ENCODE results near the gene SLC24A4.

The SLC24A4 gene

DNA sequence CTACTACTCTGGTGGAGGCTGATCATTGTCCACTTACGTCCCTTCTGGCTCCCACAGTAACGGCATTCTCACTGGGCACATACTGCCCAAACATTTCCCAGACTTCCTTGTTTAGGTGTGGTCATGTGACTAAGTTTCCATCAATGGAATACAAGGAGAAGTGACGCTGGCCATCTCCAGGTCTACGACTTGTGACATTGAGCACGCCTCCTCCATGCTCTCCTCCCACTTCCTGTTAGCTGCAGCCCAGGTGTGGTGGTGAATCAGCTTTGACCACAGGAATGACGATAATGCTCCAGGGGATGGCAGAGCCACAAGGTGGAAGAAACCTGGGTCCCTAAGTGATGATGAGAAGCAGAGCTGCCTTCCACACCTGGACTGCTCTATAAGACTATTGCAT, 6.0 kb upstream of the SLC24A4 start:
- DNase-seq (ENCODE audit: low spot score) = no peak

DNA sequence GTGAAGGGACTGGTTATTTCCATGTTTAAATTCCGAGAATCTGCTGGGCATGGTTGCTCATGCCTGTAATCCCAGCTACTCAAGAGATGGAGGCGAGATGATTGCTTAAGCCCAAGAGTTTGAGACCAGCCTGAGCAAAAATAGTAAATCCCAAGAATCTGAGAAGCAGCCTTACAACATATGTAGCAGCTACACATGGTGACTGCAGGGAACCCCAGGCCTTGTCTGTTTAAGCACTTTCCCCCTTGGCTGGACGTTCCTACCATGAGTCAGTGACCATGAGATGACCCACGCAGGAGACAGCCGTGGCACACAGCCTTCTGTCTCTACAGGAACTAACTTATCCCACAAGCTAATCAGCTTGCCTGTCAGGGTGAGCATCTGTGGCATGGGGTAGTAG, 5.5 kb upstream of the SLC24A4 start:
- no peak for DNase-seq (ENCODE audit: low spot score)

DNA sequence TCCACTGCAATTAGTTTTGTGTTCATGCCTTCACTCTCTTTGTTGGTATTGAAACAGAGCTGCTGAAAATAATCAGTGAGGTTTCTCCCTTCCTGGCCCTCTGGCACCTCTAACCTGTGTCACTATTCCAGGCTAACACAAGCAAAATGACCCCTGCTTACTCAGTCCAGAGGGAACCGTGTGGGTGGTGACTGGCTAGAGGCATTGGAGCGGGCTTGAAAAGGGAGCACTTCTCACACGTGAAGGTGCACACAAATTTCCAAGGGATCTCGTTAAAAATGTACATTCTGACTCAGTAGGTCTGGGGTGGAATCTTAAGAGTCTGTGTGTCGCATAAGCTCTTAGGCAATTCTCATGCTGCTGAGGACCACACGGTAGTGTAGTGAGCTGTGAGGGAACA, 1.3 kb upstream of the SLC24A4 start:
- DNase-seq (ENCODE audit: low spot score) = no peak

DNA sequence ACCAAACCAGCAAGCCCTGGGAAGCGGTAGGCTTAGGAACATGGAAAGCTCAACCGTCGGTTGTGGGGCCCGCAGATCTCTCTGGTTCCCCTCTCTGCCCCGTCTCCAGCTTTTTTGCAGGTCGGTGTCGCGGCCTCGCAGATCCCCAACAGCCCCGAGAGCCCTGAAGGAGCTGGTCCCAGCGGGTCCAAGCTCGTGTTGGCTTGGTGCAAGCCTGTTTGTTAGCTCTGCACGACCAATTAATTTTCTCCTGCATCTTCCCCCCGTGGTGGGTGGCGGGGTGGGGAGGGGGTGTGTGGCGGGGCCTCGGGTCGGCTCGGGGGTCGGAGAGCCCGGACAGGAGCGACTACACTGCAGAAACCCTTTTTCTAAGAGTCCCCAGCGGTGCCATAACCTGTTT, 449 bp upstream of the SLC24A4 start:
- DNase-seq (ENCODE audit: low spot score) = no peak

DNA sequence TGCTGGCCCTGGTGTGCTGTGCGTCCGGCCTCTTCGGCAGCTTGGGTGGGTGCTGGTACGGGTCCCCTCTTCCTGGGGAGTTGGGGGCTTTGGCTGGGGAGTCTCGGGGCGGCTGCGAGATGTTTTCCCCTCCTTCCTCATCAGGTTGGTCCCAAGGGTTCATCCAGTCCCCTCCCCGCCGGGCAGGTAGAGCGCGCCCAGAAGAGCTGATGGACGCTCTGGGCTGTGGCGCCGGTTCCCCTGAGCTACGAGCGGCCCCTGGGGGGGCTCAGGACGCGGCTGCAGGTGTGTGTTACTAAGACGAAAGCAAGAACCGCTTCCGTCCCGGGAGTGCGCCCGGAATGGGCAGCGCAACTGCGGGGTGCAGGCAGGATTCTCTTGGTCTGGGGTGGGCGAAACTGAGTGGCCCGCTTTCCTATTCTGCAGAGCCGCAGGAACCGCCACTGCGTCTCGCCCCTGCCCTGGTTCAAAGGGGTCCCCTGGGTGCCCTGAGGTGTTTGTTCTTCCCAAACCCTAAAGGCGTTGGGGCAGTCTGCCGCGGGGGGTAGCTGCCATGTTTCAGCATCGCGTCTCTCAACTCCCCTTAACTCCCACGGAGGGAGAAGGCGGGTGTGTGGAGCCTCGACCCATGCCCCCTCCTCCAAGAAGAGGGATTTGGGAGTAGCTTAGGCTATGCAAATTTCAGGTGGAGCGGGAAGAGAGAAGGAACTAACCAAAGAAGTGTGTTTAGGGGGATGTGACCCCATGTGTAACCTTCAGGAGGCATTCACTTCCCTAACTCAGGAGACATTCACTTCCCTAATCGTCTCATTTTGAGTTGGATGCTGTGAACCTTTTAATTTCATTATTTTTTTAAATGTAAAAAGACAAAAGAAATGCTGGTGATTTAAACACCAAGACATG, 1.2 kb downstream of the SLC24A4 start:
- DNase-seq (ENCODE audit: low spot score) = no peak

DNA sequence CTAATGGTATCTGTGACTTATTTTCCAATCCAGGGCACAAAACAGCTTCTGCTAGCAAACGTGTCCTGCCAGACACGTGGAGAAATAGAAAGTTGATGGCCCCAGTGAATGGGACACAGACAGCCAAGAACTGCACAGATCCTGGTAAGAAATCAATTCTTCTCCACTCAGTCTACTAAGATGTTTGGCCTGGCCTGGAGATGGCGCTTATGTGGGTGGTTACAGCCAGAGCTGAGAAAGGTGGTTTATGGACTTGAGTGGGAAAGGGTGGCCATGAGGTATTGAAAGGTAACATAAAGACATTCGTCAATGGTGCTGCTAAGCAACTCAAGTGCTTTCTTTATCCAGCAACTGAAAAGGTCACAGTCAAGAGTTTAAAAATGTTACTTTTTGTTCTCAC, 2.9 kb downstream of the SLC24A4 start:
- DNase-seq (ENCODE audit: low spot score) = no peak

DNA sequence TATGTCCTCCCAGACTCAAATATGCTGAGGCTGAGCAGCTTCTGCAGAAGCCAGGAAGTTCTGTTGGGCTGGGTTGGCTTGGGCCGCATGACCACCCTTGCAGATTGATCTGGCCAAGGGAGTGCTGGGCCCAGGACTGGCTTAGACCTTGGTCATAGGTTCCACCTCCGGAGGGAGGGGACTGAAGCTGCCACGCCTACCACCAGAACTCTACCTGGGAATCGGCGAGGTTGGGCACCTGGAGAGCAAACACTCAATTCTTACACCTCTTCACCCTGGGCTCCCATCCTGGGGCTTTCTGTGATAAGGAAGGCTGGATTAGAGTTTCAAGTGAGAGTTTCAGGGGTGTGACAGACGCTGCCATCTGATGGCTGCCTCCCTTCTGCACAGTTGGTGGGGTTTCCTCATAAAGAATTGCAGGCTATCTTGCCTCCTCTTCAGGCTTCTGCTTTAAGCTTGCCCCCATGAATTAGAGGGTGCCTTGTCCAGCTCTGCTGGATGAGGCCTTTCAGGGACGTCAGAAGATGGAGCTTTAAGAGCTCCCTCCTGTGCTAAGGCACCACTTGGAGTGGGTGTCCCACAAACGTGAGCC, 5.8 kb downstream of the SLC24A4 start:
- no peak for DNase-seq (ENCODE audit: low spot score)

DNA sequence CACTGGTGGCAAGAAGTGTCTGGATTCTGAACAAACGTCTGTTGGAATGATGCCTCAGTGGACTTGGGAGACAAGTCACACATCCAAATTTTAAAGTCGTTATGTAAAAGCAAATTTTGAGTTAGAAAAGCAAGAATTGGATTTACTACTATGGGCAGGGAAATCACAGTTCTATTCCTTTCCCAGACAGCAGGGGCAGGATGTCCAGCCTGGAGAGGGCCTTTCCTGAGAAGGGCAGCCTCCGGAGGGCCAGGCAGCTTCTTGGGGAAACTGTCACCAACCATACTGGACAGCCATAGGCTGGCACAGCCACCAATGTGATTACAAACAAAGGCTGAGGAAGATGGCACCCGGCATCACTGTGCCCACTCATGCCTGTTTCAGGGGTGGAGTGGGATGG, 11.1 kb downstream of the SLC24A4 start:
- DNase-seq (ENCODE audit: low spot score) = no peak

DNA sequence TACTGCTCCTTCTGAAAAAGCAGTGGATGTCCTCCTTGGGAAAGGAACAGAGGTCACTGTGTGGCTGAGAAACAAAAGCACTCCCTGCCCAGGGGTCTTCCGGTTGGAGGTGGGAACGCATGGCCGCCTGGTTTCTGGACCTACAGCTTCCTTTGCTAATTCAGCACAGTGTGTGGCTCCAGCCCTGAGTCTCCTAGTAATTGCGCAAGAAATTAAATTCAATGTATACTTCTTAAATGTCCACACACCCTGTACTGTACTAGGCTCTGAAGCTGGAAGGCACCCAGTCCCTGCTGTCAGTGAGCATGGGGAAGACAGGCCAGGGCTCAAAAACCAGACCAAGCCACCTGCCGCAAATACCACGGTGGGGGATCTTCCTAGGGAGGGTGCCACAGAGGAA, 13.4 kb downstream of the SLC24A4 start:
- DNase-seq (ENCODE audit: low spot score) = no peak

DNA sequence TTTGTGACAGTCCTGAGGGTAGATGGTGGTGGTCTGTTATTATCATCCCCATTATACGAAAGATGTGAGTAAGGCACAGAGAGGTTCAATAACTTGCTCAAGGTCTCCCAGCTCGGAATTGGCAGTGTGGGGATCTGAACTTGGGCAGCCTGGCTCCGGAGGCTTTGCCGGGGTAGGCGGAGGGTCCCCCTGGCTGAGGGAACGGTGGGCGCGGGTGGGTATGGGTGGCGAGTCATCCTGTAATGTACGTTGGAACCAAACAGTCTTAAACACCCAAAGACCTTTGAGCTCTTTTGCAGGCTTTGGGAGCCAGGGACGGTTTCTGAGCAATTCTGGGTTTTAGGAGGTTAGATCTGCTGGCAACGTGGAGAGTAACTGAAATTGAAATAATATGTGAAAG, 16.5 kb downstream of the SLC24A4 start:
- no peak for DNase-seq (ENCODE audit: low spot score)

DNA sequence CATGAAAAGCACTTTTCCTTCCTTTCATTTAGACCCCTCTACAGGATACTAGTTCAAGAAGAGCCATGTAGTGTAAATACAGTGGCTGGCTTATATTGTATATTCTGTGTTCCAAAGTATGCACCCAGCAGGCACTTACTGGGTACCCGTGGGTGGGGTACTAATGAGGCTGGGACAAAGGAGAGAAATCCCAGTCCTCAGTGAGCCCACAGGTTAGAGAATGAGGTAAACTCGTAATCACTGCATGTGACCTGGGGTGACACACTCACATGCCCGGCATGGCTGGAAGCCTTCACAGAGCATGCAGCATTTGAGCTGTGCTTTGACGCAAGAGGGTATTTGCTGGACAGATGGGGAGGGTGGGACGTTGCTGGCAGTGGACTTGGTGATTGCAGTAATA, 17.1 kb downstream of the SLC24A4 start:
- DNase-seq (ENCODE audit: low spot score) = no peak

DNA sequence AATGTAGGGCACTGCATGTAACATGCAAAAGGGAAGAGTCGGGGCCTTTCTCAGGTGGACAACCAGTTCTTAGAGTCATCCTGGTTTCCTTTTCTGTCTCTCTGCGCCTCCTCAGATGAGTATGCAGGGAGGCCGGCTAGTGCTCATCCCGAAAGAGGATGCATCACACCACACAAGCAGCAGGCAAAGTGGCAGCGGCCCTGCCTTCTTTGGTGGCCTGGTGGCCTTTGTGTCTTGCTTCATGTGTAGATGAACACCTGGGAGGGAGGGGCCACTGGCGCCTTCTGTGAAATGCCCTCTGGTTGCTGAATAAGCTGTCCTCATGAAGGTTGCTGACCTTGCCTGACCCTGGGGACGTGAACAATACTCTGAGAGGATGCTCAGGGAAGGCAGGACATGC, 18.0 kb downstream of the SLC24A4 start:
- no peak for DNase-seq (ENCODE audit: low spot score)

DNA sequence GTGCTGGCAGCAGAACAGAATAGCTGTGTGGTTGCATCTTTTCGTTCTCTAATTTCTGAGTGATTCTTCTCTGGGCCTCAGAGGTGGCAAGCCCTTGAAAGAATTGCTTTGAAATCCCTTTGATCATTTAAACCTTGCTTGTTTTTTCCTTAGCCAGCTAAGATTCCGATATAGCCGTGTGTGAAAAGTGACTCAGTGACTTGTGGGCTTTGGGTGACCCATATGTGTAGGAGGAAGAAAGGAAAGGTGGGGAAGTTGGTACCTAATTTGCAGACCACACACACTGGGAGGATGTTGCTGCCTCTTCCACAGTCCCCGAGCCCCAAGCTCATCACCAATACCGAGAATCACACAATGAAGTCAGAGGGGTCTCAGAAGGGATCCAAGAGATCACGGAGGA, 18.8 kb downstream of the SLC24A4 start:
- DNase-seq (ENCODE audit: low spot score) = no peak

DNA sequence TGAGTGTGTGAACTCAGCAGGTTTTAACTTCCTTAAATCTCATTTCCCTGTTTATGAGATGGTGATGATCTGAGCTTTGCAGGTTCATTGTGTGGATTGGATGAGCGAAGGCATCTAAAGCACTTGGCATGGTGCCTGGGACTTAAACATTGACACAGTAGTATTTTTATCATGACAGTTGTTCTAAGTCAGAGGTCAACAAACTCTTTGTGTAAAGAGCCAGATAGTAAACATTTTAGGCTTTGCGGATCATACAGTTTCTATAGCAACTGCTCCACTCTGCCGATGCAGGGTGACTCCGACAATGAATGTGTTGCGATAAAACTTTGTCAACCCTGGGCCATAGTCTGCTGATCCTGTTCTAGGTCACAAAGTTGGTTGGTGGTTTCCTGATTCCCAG, 25.2 kb downstream of the SLC24A4 start:
- no peak for DNase-seq (ENCODE audit: low spot score)

DNA sequence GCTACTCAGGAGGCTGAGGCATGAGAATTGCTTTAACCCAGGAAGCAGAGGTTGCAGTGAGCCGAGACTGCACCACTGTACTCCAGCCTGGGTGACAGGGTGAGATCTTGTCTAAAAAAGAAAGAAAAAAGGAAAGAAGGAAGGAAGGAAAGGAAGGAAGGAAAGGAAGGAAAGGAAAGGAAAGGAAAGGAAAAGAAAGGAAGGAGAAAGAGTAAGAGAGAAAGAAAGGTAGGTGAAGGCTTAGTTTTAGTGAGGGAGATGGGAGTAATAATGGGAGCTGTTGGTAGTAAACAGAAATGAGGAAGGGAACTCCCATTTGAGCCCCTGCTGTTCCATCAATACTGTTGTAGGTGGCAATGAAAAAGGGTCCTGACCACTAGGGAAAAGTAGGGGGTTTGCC, 28.8 kb downstream of the SLC24A4 start:
- DNase-seq (ENCODE audit: low spot score) = no peak

DNA sequence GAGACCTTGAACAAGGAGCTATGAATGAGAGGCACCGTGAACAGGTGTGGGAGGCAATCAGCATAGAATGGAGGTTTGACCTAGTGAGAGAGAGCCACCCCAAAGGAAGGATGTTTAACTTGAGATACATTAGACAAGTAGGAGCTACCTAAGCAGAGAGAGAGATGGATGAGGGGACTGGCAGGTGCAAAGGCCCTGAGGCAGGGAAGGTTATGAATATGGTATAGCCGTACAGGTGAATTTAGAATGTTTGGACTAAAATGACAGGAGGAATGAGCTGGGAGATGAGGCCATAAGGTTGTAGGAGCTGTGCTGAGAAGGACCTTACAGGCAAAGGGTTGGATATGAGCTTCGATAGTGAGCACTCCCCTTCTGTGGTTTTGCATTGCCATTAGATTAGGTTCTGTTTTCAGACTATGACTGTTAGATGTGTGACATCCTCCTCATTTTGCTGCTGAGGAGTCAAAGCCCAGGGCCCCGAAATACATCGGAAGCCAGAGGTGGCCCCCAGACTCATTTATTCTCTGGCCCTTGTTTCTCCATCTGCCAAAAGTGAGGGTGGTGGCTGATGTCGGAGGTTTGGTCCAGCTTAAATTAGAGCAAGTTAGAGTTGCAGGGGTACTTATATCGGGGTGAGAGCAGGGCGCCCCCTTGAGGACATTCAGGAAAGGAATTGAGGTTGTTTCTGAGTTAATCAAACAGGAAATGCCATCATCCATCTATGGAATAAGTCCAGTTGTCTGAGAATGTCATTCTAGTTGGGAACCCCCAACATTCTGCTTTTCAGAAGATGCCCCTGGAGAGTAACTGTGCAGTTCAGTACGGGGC, 29.4 kb downstream of the SLC24A4 start:
- no peak for DNase-seq (ENCODE audit: low spot score)

DNA sequence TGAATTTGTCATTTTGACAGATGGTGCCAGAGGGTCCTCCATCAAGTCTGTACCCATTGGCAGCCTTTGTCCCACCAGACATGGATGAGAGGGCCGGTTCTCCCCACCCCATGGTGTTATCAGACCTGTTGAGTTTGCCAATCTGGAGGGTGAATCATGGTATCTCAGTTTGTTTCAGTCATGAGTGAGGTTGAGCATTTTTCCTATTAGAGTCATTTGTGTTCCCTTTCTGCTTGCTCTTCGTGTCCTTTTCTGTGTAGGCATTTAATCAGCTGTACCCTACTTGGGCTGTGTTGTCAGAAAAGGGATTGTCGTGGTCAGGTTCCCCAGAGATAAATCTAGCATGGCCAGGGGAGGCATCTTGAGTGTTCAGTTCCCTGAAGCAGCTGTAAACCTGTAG, 30.5 kb downstream of the SLC24A4 start:
- DNase-seq (ENCODE audit: low spot score) = no peak

DNA sequence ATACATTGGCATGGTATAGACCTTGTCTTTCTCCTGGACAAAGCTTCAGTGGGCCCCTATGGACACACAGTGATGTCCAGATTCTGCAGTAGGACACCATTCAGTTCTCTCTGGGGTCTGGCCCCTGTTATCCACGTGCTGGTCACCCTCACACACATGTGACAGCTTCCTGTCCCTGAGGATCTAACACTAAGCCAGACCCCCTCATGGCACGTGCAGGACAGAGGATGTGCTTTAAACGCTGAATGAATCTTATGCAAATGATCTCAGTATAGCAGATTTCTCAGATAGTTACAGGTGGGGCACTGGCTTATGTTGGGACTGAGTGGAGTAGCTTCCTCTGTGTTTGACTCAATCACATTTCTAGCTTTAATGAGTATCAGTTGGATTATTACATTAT, 33.7 kb downstream of the SLC24A4 start:
- DNase-seq (ENCODE audit: low spot score) = no peak

DNA sequence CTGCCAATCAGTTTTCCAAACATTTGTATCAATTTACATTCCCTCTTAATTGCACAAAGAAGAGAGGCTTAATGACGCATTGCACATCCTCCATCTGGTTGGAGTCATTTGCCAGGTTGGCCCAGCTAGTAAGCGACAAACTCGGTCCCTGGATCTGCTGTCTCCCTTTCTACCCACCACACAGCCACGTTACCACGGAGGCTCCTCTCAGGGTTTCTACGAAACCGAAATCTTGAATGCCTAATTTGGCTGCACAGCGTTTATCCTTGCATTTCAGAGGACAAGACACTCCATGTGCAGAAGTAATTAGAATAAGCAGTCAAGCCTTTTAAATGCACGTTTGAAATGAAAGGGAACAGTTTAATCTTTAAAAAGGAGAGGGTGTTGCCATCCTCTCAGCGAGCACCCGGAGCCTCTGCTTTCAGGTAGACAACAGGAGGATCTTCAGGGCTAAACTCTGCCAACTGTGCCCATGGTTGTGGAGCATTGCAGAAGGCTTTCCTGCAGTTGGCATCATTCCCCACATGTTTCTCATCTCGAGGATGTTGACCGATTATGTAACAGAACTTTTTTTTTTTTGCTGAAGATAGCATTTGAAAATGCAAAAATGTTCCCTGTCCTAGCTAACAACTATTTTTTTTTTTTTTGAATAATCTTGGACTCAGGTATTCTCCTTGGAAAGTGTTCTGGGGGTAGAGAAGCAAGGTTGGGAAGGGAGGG, 37.8 kb downstream of the SLC24A4 start:
- no peak for DNase-seq (ENCODE audit: low spot score)

DNA sequence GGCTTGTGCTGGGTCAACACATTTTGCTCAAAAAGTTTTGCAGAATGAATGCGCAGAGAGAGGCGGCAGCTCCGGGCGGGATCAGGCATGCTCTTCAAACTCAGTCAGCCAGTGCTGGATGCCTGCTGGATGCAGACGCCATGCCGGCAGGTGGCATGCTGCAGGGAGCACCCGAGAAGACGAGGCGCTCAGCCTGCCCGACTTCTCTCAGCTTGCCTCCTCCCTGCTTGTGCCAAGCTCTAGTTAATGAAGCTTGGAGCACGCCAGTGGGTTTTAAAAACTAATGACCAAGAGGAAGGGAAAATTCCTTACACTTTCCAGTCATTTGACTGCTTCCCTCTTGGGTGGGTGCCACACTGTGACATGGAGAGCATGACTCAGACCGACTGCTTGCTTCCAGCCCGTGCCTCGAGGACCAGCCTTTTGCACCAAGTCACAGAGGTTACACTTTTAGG, 39.8 kb downstream of the SLC24A4 start:
- DNase-seq (ENCODE audit: low spot score) = no peak

DNA sequence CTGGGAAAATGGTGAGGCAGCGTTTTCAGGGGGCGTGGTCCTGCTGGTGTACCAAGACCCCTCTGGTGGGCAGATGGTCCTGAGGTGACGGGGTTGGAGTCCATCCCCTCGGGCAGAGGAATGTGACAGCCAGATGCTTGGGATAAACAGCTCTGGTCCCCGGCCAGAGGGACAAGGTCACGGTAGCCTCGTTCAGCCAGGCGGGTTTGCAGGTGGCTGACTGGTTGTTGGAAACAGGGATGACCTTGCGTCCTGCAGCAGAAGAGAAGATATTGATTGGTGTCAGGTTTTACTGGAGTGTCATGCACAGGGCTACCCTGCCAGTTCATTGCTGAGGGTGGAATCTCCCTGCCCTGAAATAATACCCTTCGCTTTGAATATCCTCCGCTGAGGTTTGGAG, 43.3 kb downstream of the SLC24A4 start:
- no peak for DNase-seq (ENCODE audit: low spot score)

DNA sequence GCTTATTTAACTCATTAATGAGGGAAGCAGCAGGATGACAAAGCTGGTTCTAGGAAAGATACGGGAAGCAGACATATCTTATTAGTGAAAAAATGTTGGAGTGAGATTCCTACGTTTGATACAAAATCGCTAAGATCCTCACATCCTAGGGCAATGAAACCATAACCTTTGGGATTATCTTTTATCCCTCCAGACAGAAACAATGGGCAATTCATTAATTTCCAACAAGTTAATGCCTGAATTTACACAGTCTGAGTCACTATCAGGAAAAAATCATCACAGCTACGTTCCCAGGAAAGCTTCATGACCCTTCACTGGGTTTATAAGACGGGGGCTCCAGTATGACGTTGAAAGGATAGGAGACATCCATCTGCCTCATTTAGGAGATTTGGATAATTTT, 45.0 kb downstream of the SLC24A4 start:
- DNase-seq (ENCODE audit: low spot score) = no peak

All from CD4-positive, alpha-beta T cell treated with Interleukin-6 at 100 ng/mL for 8 hours (primary cell).